ENCODE results near the gene BLNK.

BLNK gene

GRCh38 chr10:96287392-96288105 lies 16.2 kb upstream of the BLNK start:
- no peak for DNase-seq

- no peak for DNase-seq
Measured at GRCh38 chr10:96285331-96285752, 14.0 kb upstream of the BLNK start.

DNA sequence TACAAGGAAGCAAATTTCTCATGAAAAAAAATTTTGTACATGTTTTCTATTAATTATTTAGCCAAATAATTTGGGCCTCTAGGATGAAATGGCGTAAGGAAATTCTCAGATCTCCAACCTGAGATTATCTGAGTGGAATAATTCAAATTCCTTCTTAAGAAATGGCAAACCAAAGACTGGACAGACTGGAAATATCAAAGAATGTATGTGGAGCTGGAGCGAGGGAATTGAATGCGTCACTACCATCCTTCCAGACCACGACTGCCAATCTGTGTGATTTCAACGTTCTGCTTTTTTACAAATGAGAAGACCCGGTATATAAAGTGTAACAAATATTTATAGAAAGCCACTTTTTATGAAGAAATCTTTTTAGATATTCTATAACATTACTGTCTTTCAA lies 12.4 kb upstream of the BLNK start:
- DNase-seq = no peak

GRCh38 chr10:96283351-96283750 lies 12.0 kb upstream of the BLNK start:
- no peak for DNase-seq

DNA sequence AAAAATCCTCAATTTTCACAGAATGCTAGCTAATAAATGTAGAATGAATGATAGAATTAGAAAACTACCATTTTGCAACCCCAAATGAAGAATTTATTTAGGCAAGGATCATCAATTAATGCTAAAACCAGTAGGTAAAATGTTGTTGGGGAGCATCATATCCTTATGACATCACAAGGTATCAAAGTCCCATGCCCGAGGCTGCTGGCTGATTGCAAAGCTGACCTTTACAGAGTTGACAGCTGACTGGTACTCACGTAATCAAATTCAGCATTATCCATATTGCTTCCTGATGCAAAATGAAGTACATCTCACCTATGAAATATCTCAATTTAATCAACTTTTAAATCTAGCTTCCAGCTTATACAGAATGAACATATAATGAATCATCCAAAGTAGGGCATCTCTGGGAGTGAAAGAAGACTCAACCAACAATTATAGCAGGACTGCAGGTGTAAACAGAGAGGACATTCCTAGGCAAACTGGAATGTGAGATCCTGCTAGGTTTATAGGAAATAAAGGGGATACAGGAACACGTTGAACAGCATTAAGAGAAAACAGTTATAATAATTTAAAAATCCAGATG lies 10.2 kb upstream of the BLNK start:
- no peak for DNase-seq

DNA sequence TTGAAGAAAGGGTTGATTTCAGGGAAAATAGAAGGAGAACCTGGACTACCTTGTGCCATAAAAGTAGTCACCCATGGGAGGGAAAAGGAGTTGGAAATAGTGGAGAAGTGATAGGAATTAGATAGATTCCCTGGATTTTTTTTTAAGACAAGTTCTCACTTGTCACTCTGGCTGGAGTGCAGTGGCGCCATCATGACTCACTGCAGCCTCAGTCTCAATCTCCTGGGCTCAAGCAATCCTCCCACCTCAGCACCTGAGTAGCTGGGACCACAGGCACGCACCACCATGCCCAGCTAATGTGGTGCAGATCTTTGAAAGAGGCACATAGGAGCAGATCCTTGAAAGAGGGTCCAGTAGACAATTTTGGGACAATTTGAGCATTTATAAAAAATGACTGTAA lies 9.5 kb upstream of the BLNK start:
- DNase-seq = no peak

DNA sequence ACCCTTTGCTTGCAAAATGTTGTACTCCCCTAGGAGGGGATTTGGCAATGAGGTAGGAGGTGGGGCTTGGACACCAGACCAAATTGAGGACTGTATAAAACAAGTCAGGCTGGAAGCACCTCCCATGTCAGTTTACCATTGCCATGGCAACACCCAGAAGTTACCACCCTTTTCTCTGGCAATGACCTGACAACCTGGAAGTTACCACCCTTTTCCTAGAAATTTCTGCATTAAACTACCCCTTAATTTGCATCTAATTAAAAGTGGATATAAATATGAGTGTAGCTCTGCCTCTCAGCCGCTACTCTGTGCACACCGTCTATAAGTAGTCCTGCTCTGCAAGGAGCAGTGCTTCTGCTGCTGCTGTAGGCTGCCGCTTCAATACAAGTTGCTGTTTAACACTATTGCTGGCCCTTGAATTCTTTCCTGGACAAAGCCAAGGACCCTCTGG lies 7.8 kb upstream of the BLNK start:
- DNase-seq = no peak

DNA sequence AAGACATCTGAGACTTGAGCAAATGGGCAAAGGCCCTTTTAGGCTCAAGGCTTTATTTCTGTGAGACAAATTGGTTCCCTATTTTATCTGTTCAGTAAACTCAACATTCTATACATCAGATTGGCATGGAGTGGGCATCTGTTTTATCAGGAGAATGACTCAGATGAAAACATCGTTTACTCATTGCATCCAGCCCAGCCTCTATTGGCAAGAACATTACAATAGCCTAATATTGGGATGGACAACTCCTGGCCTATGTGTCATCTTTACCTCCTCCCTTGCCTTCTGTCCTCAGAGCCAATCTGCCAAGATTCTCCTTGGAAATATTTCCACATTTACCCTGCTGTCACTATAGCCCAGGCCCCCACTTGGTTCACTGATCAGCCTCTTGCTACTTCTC lies 5.5 kb upstream of the BLNK start:
- no peak for DNase-seq

GRCh38 chr10:96276426-96276825 lies 5.1 kb upstream of the BLNK start:
- DNase-seq = no peak

DNA sequence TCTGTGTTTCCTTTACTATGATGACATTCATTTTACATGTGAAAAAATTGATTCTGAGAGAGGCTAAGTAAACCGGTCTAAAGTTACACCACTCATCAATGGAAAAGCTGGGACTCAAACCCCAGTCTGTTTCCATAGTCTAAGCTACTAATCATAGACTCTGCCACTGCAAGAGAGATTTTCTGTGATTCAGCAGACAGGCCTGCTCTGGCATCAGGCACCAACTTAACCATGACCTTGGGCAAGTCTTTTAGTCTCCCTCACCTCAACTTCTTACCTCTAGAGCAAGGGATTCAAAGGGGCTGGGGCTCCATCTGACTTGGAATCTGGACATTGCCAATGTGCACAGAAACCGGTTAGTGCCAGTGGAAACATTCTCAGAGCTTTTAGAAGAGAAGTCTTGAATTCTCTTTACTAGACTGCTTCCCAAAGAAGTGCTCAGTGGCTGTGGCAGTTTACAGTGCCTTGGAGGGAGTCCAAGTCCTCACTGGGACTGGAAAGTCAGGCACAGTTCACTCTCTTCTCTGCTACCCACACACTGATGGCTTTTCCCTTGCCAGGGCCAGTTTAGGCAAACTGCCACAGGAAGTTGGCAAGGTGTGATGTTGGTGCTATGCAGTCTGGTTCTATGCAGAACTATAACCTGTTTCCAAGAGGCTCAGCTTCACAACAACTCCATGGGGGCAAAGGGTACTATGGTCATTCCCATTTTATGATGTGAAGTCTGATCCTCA lies 4.5 kb upstream of the BLNK start:
- no peak for DNase-seq

DNA sequence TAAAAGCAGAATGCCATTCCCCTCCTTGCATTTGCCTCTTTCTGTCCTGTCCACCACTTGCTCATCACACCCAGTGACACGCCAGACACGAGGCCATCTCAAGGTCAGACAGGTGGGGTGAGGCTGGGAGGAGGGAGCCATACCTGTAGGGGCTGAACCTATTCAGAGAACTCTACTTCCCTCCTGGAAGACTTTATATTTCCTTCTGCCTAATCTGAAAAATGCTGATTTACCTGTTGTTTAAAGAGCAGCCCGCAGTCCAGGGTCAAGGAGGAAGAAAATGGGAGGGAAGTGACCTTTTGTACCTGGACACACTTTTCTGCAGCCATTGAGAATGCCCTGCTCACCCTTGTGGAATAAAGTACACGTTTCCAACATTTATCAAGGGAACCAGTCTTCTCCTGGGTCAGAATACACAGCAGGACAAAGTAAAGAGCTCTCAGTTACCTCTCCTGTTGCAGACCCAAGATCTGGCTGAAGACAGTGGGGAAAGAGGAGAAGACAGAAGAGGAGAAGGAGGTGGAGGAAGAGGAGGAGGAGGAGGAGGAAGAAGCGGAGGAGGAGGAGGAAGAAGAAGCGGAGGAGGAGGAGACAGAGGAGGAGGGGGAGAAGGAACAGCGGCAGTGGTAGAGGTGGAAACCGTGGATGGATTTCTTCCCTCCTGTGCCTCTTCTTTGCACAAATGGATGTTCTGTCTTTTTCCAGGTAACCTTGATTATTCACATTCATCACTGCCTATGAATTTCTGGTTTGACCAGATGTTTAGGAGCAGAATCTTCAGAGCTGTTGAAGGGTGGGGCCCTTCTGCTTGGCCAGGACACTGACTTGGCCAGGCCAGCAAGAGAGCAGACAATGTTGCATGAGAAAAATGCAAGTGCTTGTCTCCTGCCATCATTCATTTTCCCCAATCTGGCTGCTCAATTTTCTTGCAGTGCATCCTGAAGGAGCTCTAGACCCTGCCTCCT lies 1.2 kb upstream of the BLNK start:
- DNase-seq = no peak

DNA sequence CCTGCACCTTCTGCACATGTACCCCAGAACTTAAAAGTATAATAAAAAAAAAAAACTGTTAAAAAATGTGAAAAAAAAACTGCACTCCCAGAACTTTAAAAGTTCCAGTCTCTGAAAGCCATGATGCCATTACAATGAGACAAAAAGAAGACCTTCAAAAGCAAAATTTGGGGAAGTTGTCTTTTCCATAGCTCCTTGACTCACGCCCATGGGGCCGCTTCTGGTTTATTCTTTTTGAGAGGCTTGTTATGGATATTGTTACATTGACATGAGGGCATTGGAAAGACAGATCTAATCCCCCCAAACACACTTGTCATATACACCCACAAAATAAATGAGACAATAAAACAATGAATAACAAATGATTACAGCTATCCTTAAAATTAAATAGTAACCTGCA lies 798 bp downstream of the BLNK start:
- DNase-seq = no peak

- DNase-seq = no peak
Measured at GRCh38 chr10:96269438-96270300, 1.7 kb downstream of the BLNK start.

- no peak for DNase-seq
Measured at GRCh38 chr10:96268341-96268909, 2.9 kb downstream of the BLNK start.

GRCh38 chr10:96267234-96267705 lies 4.1 kb downstream of the BLNK start:
- no peak for DNase-seq

- no peak for DNase-seq
Measured at GRCh38 chr10:96266118-96266770, 5.1 kb downstream of the BLNK start.

DNA sequence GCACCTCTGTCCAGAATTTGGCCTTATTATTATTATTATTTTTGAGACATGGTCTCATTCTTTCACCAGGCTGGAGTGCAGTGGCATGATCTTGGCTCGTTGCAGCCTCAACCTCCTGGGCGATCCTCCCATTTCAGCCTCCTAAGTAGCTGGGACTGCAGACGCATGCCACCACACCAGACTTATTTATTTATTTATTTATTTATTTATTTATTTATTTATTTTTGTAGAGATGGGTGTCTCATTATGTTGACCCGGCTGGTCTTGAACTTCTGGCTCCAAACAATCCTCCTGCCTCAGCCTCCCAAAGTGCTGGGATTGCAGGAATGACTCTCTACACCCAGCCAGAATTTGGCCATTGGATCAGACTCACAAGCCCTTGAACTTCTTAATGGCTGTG lies 6.4 kb downstream of the BLNK start:
- no peak for DNase-seq

DNA sequence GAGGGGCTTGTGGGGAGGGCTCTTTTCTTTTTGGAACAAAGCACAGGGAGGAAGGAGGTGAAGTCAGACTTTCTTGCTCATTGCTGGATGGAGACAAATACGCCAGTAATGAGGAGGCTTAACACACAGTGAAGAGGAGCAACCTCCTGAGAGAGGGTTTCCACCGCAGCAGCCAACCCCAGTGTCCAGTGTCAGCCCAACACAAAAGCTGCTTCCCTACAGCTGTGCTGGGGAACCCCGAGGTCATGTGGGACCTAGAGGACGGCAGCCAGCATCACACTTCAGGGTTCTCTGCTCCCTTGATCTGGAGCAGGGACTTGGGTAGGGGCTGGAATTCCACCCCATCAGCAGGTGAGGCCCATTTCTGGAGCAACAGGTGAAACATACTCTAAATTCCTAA lies 7.7 kb downstream of the BLNK start:
- DNase-seq = no peak

GRCh38 chr10:96263176-96263575 lies 8.2 kb downstream of the BLNK start:
- no peak for DNase-seq

GRCh38 chr10:96261930-96262329 lies 9.4 kb downstream of the BLNK start:
- DNase-seq = no peak

- DNase-seq = no peak
Measured at GRCh38 chr10:96261132-96261531, 10.2 kb downstream of the BLNK start.

All from effector CD8-positive, alpha-beta T cell (primary cell).